ENCODE results near the gene TFDP1.

GRCh38 chr13:113655346-113656002 is 70.9 kb downstream of the TFDP1 start:
- TF ChIP-seq POLR2AphosphoS5 (IDR thresholded peaks at IDR 0.05; ENCODE audit: low read depth, low read length) (no peak), FOXP2 (optimal IDR thresholded peaks at IDR 0.05; ENCODE audit: borderline replicate concordance, extremely low read depth, extremely low read length, insufficient read depth) (no peak)

Data from PFSK-1 (cell line).